AG04449 (cell line): ENCODE measurements around the gene DMP1.

ENCODE experiments used
- CTCF ChIA-PET: fragments of 350-600 bp; formaldehyde crosslinking; extraction: SDS; loops from one replicate; lab custom pipeline; 2021; ENCODE audit warnings: antibody characterized with exemption; lab: Yijun Ruan, JAX
- POLR2A ChIA-PET: fragments of 400-600, 350-600 bp; formaldehyde crosslinking; extraction: SDS; loops from one replicate; lab custom pipeline; 2020; ENCODE audit warnings: antibody characterized with exemption, inconsistent platforms; lab: Yijun Ruan, JAX
- DNase-seq: peaks from one replicate; pipeline ENCODE4 v3.0.0-alpha.2; 2010; ENCODE audit warnings: low read depth, low spot score
- H3K4me3 ChIP-seq: 2 replicates; pipeline ENCODE4 v1.5.1; 2011; ENCODE audit warnings: low read depth, mild to moderate bottlenecking, control low read depth, low read length
- CTCF ChIP-seq: IDR thresholded peaks from one replicate; pipeline ENCODE4 v1.5.1; 2011; ENCODE audit warnings: mild to moderate bottlenecking, moderate library complexity, low read length, control low read depth, inconsistent platforms; ENCODE audit not compliant: insufficient read depth; ENCODE audit errors: missing control alignments

DMP1 gene

GRCh38 chr4:87697272-87697671 lies 47.2 kb downstream of the DMP1 start:
- H3K4me3 ChIP-seq = no peak overlapping the region
- CTCF ChIA-PET = interaction anchor here (1.6 to 5.2 kb wide), 2 partner anchors 17 to 155 kb away, joined by 4 to 25 read pairs; no protein-coding TSS in a partner anchor
- DNase-seq = no peak
- TF ChIP-seq CTCF = no peak
- POLR2A ChIA-PET = no interaction called here

GRCh38 chr4:87697945-87698344 lies 47.9 kb downstream of the DMP1 start:
- no peak overlapping the region for H3K4me3 ChIP-seq
- CTCF ChIA-PET = interaction anchor here (1.3 to 5.2 kb wide), 3 partner anchors 18 to 155 kb away, joined by 3 to 25 read pairs (median 4); no protein-coding TSS in a partner anchor
- no peak for TF ChIP-seq CTCF
- DNase-seq = no peak
- POLR2A ChIA-PET = no interaction called here

GRCh38 chr4:87698394-87698793 lies 48.3 kb downstream of the DMP1 start:
- no peak overlapping the region for H3K4me3 ChIP-seq
- no peak for TF ChIP-seq CTCF
- no peak for DNase-seq
- ChIA-PET POLR2A (no interaction called here), CTCF (interaction anchor here (1.3 to 5.2 kb wide), 3 partner anchors 19 to 154 kb away, joined by 3 to 25 read pairs (median 4); no protein-coding TSS in a partner anchor)

DNA sequence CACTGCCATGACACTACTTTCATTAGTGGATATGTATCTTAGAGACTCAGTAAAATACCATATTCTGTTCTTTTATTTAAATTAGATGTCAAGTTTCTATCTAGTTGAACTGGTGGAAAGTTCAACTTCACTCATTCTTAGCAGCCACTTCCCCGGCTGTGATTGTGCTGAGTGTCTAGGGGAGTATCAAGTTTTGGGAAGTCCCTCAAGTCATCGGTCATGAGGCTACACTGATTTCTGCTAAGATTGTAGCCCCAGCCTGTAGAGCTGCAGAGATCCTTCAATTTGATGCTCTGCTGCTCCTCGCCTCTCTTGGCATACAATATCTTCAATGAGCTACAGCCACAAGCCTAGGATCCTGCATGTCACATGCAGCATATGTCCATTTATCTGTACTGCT lies 53.9 kb downstream of the DMP1 start:
- no peak for TF ChIP-seq CTCF
- no peak for DNase-seq
- CTCF ChIA-PET = interaction anchor here (1.3 kb wide), 1 partner anchor 135 kb away, joined by 3 read pairs; no protein-coding TSS in a partner anchor
- H3K4me3 ChIP-seq = no peak overlapping the region
- POLR2A ChIA-PET = no interaction called here

GRCh38 chr4:87707279-87707918 lies 57.3 kb downstream of the DMP1 start:
- ChIA-PET POLR2A (no interaction called here), CTCF (interaction anchor here (1.0 kb wide), 1 partner anchor 131 kb away, joined by 4 read pairs; no protein-coding TSS in a partner anchor)
- TF ChIP-seq CTCF = no peak
- no peak overlapping the region for H3K4me3 ChIP-seq
- DNase-seq = no peak
